ENCODE data around the gene TRIM14.

TRIM14 gene

GRCh38 chr9:98104445-98104881 lies 14.6 kb downstream of the TRIM14 start (continued):
- no peak for TF ChIP-seq ZBTB11 (tag by site-specific recombination; conservative IDR thresholded peaks at IDR 0.05; ENCODE audit: low read depth)
- no peak for TF ChIP-seq WT1 (tag by site-specific recombination; IDR thresholded peaks at IDR 0.05)
- TF ChIP-seq ZBTB7A (tag by site-specific recombination; IDR thresholded peaks at IDR 0.05; ENCODE audit: low read depth): no peak
- no peak for TF ChIP-seq GFI1B (tag by site-specific recombination; IDR thresholded peaks at IDR 0.05)
- no peak for TF ChIP-seq ZNF624 (tag by site-specific recombination; IDR thresholded peaks at IDR 0.05)
- no peak for TF ChIP-seq ZNF26 (tag by site-specific recombination; IDR thresholded peaks at IDR 0.05)

- Histone ChIP-seq H3K27ac (ENCODE audit: extremely low read depth, low read depth, low read length) (no peak overlapping the region), H3K36me3 (ENCODE audit: control insufficient read depth in 2 of 2, insufficient read depth in 1 of 2, low read length in 2 of 2) (peaks cover 0 to 38% of the 10 kb centered on the region in 2 experiments; a peak in 2 of 3 replicates), H3K4me3 (ENCODE audit: low read depth, low read length) (no peak overlapping the region), H3K4me1 (ENCODE audit: control insufficient read depth, insufficient read depth, low read length) (no peaks in the 10 kb centered on the region), H3K9me3 (ENCODE audit: control insufficient read depth, insufficient read depth, low read depth, low read length) (no peaks in the 10 kb centered on the region)
- TF ChIP-seq WT1 (tag by site-specific recombination; IDR thresholded peaks at IDR 0.05) (peak; percentile 40; the same call in 1 of the 2 replicates), SCRT2 (tag by site-specific recombination; IDR thresholded peaks at IDR 0.05) (no peak)
- POLR2A ChIA-PET: interaction anchor here (0.6 kb wide), 1 partner anchor 155 kb away, joined by 3 read pairs; no protein-coding TSS in a partner anchor
- CTCF ChIA-PET: interaction anchor here (1.1 kb wide), 2 partner anchors 17 to 179 kb away, joined by 3 read pairs; partner anchors contain the start of genes TRIM14 and TRMO
These were observed 17.2 kb downstream of the TRIM14 start for GRCh38 chr9:98101868-98102273.

- ChIA-PET POLR2A (interaction anchor here (0.6 kb wide), 1 partner anchor 156 kb away, joined by 3 read pairs; no protein-coding TSS in a partner anchor), CTCF (interaction anchor here (1.1 kb wide), 2 partner anchors 17 to 179 kb away, joined by 3 read pairs; partner anchors contain the start of genes TRIM14 and TRMO)
- H3K4me3 ChIP-seq (ENCODE audit: low read depth, low read length): no peak overlapping the region
- no peak overlapping the region for H3K27ac ChIP-seq (ENCODE audit: extremely low read depth, low read depth, low read length)
- no peaks in the 10 kb centered on the region for H3K4me1 ChIP-seq (ENCODE audit: control insufficient read depth, insufficient read depth, low read length)
- H3K36me3 ChIP-seq (ENCODE audit: control insufficient read depth in 2 of 2, insufficient read depth in 1 of 2, low read length in 2 of 2): peaks cover 0 to 35% of the 10 kb centered on the region in 2 experiments; a peak in 2 of 3 replicates
- H3K9me3 ChIP-seq (ENCODE audit: control insufficient read depth, insufficient read depth, low read depth, low read length): no peaks in the 10 kb centered on the region
- TF ChIP-seq ZNF26 (tag by site-specific recombination; IDR thresholded peaks at IDR 0.05): no peak
- TF ChIP-seq ZNF645 (tag by site-specific recombination; IDR thresholded peaks at IDR 0.05): no peak
- TF ChIP-seq SETDB1 (IDR thresholded peaks at IDR 0.05; ENCODE audit: insufficient read length, low read length): no peak
- no peak for TF ChIP-seq IKZF3 (tag by site-specific recombination; IDR thresholded peaks at IDR 0.05)
- TF ChIP-seq ZNF521 (tag by site-specific recombination; IDR thresholded peaks at IDR 0.05): no peak
- no peak for TF ChIP-seq SCRT2 (tag by site-specific recombination; IDR thresholded peaks at IDR 0.05)
- TF ChIP-seq ZNF843 (tag by site-specific recombination; IDR thresholded peaks at IDR 0.05): no peak
- TF ChIP-seq ZNF23 (tag by site-specific recombination; IDR thresholded peaks at IDR 0.05; ENCODE audit: borderline replicate concordance): no peak
- TF ChIP-seq ZNF155 (tag by site-specific recombination; IDR thresholded peaks at IDR 0.05): no peak
- TF ChIP-seq ZNF19 (tag by site-specific recombination; IDR thresholded peaks at IDR 0.05; ENCODE audit: low read depth): no peak
- TF ChIP-seq ZNF791 (tag by site-specific recombination; IDR thresholded peaks at IDR 0.05): no peak
- no peak for TF ChIP-seq PRDM4 (tag by site-specific recombination; IDR thresholded peaks at IDR 0.05)
- no peak for TF ChIP-seq ZNF785 (tag by site-specific recombination; IDR thresholded peaks at IDR 0.05)
- TF ChIP-seq MEIS1 (CRISPR knock-in tag; IDR thresholded peaks at IDR 0.05; ENCODE audit: borderline replicate concordance): no peak
- TF ChIP-seq ZNF626 (tag by site-specific recombination; IDR thresholded peaks at IDR 0.05): no peak
- TF ChIP-seq ZNF362 (tag by site-specific recombination; IDR thresholded peaks at IDR 0.05): no peak
These were observed 17.6 kb downstream of the TRIM14 start for GRCh38 chr9:98101416-98101815.
